Measurements from ENCODE around the gene PHLDB2. TPM values are rescaled to one million over a fixed set of nuclear protein-coding genes. Genes with fewer than 3 reads are reported as not detected.

The PHLDB2 gene
- total and polyA plus RNA-seq, 9 donors = 52.4 to 83.6 (median 63.8) TPM

GRCh38 chr3:111846717-111847116 is 12.3 kb upstream of the PHLDB2 start:
- H3K27me3 ChIP-seq (ENCODE audit: control insufficient read depth, insufficient read depth, low read length) = no peaks in the 10 kb centered on the region
- WGBS (ENCODE audit: insufficient coverage) = no CpG with 5 or more reads among the region's 2 CpGs
- peaks cover 4% of the 10 kb centered on the region for H3K4me1 ChIP-seq (ENCODE audit: control insufficient read depth, insufficient read depth, low read length)
- H3K4me3 ChIP-seq (ENCODE audit: low read length) = no peak overlapping the region
- no peaks in the 10 kb centered on the region for H3K36me3 ChIP-seq (ENCODE audit: control insufficient read depth, insufficient read depth, low read length)
- DNase-seq = no peak
- H3K9me3 ChIP-seq (replicated peaks; ENCODE audit: control insufficient read depth, low read depth, low read length) = no peaks in the 10 kb centered on the region
- H3K27ac ChIP-seq (ENCODE audit: low read length) = peak overlapping the region; percentile 45

GRCh38 chr3:111848283-111848682 is 10.8 kb upstream of the PHLDB2 start:
- H3K4me3 ChIP-seq (ENCODE audit: low read length) = no peak overlapping the region
- peaks cover 5% of the 10 kb centered on the region for H3K4me1 ChIP-seq (ENCODE audit: control insufficient read depth, insufficient read depth, low read length)
- no peaks in the 10 kb centered on the region for H3K36me3 ChIP-seq (ENCODE audit: control insufficient read depth, insufficient read depth, low read length)
- H3K27ac ChIP-seq (ENCODE audit: low read length) = no peak overlapping the region
- DNase-seq = no peak
- no peaks in the 10 kb centered on the region for H3K27me3 ChIP-seq (ENCODE audit: control insufficient read depth, insufficient read depth, low read length)
- WGBS (ENCODE audit: insufficient coverage) = no CpG with 5 or more reads among the region's 1 CpG
- no peaks in the 10 kb centered on the region for H3K9me3 ChIP-seq (replicated peaks; ENCODE audit: control insufficient read depth, low read depth, low read length)

- no peaks in the 10 kb centered on the region for H3K27me3 ChIP-seq (ENCODE audit: control insufficient read depth, insufficient read depth, low read length)
- DNase-seq = no peak
- H3K9me3 ChIP-seq (replicated peaks; ENCODE audit: control insufficient read depth, low read depth, low read length) = no peaks in the 10 kb centered on the region
- no CpG with 5 or more reads among the region's 2 CpGs for WGBS (ENCODE audit: insufficient coverage)
- no peak overlapping the region for H3K27ac ChIP-seq (ENCODE audit: low read length)
- H3K36me3 ChIP-seq (ENCODE audit: control insufficient read depth, insufficient read depth, low read length) = no peaks in the 10 kb centered on the region
- peaks cover 5% of the 10 kb centered on the region for H3K4me1 ChIP-seq (ENCODE audit: control insufficient read depth, insufficient read depth, low read length)
- H3K4me3 ChIP-seq (ENCODE audit: low read length) = no peak overlapping the region
Measured at GRCh38 chr3:111848778-111849177, 10.3 kb upstream of the PHLDB2 start.

GRCh38 chr3:111850537-111850936 is 8.5 kb upstream of the PHLDB2 start:
- Histone ChIP-seq H3K4me1 (ENCODE audit: control insufficient read depth, insufficient read depth, low read length) (peaks cover 5% of the 10 kb centered on the region), H3K36me3 (ENCODE audit: control insufficient read depth, insufficient read depth, low read length) (no peaks in the 10 kb centered on the region), H3K9me3 (replicated peaks; ENCODE audit: control insufficient read depth, low read depth, low read length) (no peaks in the 10 kb centered on the region), H3K27me3 (ENCODE audit: control insufficient read depth, insufficient read depth, low read length) (no peaks in the 10 kb centered on the region), H3K4me3 (ENCODE audit: low read length) (no peak overlapping the region), H3K27ac (ENCODE audit: low read length) (no peak overlapping the region)
- no CpG with 5 or more reads among the region's 3 CpGs for WGBS (ENCODE audit: insufficient coverage)
- no peak for DNase-seq

GRCh38 chr3:111851511-111851954 is 7.5 kb upstream of the PHLDB2 start:
- Histone ChIP-seq H3K4me3 (ENCODE audit: low read length) (no peak overlapping the region), H3K36me3 (ENCODE audit: control insufficient read depth, insufficient read depth, low read length) (no peaks in the 10 kb centered on the region), H3K27me3 (ENCODE audit: control insufficient read depth, insufficient read depth, low read length) (no peaks in the 10 kb centered on the region), H3K4me1 (ENCODE audit: control insufficient read depth, insufficient read depth, low read length) (peaks cover 5% of the 10 kb centered on the region), H3K9me3 (replicated peaks; ENCODE audit: control insufficient read depth, low read depth, low read length) (no peaks in the 10 kb centered on the region), H3K27ac (ENCODE audit: low read length) (peak overlapping the region; percentile 81)
- DNase-seq = peak; percentile 56
- WGBS (ENCODE audit: insufficient coverage) = 4% methylated on average over 3 of the region's 8 CpGs

DNA sequence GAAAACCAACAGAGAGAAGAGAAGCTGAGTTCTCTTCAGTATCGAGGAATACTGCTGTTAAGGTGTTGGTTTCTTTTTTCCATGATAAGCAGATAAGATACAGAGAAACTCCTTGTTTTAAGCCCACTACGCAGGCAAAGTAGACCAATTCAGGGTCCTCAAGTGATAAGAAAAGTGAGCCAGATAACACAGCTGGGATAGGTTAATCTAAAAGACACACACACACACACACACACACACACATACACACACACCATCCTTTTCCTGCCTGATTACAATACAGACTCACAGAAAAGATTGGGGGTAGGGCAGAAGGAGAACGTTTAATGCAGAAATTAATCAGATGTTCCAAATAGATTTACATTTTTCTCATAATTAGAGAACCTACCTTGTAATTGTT is 6.5 kb upstream of the PHLDB2 start:
- H3K27me3 ChIP-seq (ENCODE audit: control insufficient read depth, insufficient read depth, low read length) = no peaks in the 10 kb centered on the region
- H3K9me3 ChIP-seq (replicated peaks; ENCODE audit: control insufficient read depth, low read depth, low read length) = no peaks in the 10 kb centered on the region
- H3K4me1 ChIP-seq (ENCODE audit: control insufficient read depth, insufficient read depth, low read length) = peaks cover 5% of the 10 kb centered on the region
- H3K4me3 ChIP-seq (ENCODE audit: low read length) = no peak overlapping the region
- peak overlapping the region; percentile 75 for H3K27ac ChIP-seq (ENCODE audit: low read length)
- no CpG with 5 or more reads among the region's 3 CpGs for WGBS (ENCODE audit: insufficient coverage)
- DNase-seq = peak; percentile 45
- H3K36me3 ChIP-seq (ENCODE audit: control insufficient read depth, insufficient read depth, low read length) = no peaks in the 10 kb centered on the region

GRCh38 chr3:111853068-111853467 is 6.0 kb upstream of the PHLDB2 start:
- peak; percentile 75 for DNase-seq
- H3K27ac ChIP-seq (ENCODE audit: low read length) = peak overlapping the region; percentile 75
- H3K4me1 ChIP-seq (ENCODE audit: control insufficient read depth, insufficient read depth, low read length) = peaks cover 5% of the 10 kb centered on the region
- H3K36me3 ChIP-seq (ENCODE audit: control insufficient read depth, insufficient read depth, low read length) = no peaks in the 10 kb centered on the region
- no CpG with 5 or more reads among the region's 1 CpG for WGBS (ENCODE audit: insufficient coverage)
- no peak overlapping the region for H3K4me3 ChIP-seq (ENCODE audit: low read length)
- no peaks in the 10 kb centered on the region for H3K27me3 ChIP-seq (ENCODE audit: control insufficient read depth, insufficient read depth, low read length)
- no peaks in the 10 kb centered on the region for H3K9me3 ChIP-seq (replicated peaks; ENCODE audit: control insufficient read depth, low read depth, low read length)

DNA sequence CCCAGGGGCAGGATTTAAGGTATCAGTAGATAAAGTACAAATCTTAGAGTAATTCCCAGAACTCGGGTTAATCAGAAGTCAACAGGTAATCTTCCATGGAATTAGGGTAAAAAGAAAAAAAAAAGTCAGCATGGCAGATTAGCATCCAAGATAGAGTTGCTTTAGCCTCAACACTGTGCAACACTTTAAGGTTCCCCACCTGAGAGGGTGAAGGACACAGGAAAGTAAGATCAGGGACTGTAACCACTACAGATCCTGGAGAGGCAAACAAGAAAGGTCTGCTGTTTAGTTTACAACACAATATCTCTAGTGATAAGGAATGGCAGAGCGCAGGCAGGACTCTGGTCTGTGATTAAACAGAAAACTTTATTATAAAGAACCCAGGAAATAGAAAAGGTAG is 4.1 kb upstream of the PHLDB2 start:
- H3K27me3 ChIP-seq (ENCODE audit: control insufficient read depth, insufficient read depth, low read length) = no peaks in the 10 kb centered on the region
- H3K4me1 ChIP-seq (ENCODE audit: control insufficient read depth, insufficient read depth, low read length) = peaks cover 8% of the 10 kb centered on the region
- no peak overlapping the region for H3K4me3 ChIP-seq (ENCODE audit: low read length)
- H3K9me3 ChIP-seq (replicated peaks; ENCODE audit: control insufficient read depth, low read depth, low read length) = no peaks in the 10 kb centered on the region
- H3K36me3 ChIP-seq (ENCODE audit: control insufficient read depth, insufficient read depth, low read length) = no peaks in the 10 kb centered on the region
- no CpG with 5 or more reads among the region's 2 CpGs for WGBS (ENCODE audit: insufficient coverage)
- no peak for DNase-seq
- no peak overlapping the region for H3K27ac ChIP-seq (ENCODE audit: low read length)

DNA sequence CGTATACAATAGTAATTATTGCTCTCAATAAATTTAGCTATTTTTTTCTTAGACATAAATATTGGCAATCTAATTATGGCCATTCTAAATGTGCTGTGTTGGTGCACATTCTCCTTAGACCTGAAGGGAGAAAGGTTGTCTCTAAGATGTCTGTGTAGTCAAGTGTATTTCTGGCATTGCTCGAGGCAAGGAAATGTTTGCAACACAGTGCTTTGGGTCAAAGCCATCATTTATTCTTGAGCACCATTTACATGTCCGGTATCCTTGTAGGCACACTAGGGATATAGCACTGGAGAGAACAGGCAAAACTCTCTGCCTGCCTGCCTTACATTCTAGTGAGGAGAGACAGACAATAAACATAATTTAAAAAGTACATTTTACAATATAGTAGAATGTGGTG is 2.6 kb upstream of the PHLDB2 start:
- 33% methylated on average over 1 of the region's 3 CpGs for WGBS (ENCODE audit: insufficient coverage)
- Histone ChIP-seq H3K4me1 (ENCODE audit: control insufficient read depth, insufficient read depth, low read length) (peaks cover 6% of the 10 kb centered on the region), H3K36me3 (ENCODE audit: control insufficient read depth, insufficient read depth, low read length) (no peaks in the 10 kb centered on the region), H3K9me3 (replicated peaks; ENCODE audit: control insufficient read depth, low read depth, low read length) (no peaks in the 10 kb centered on the region), H3K27me3 (ENCODE audit: control insufficient read depth, insufficient read depth, low read length) (no peaks in the 10 kb centered on the region), H3K4me3 (ENCODE audit: low read length) (no peak overlapping the region), H3K27ac (ENCODE audit: low read length) (no peak overlapping the region)
- DNase-seq = no peak

DNA sequence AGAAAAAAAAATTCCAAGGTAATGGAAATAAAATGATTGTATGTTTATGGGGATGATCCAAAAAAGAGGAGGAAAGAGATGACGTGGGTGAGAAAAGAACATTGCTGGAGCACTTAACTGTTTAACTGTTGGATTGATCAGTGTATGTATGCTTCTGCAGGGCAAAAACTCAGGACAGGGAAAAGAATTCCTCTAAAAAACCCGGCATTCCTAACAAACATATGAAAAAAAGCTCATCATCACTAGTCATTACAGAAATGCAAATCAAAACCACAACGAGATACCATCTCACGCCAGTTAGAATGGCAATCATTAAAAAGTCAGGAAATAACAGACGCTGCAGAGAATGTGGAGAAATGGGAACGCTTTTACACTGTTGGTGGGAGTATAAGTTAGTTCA is 1.6 kb upstream of the PHLDB2 start:
- H3K9me3 ChIP-seq (replicated peaks; ENCODE audit: control insufficient read depth, low read depth, low read length) = no peaks in the 10 kb centered on the region
- H3K4me1 ChIP-seq (ENCODE audit: control insufficient read depth, insufficient read depth, low read length) = peaks cover 11% of the 10 kb centered on the region
- WGBS (ENCODE audit: insufficient coverage) = 0% methylated on average over 1 of the region's 6 CpGs
- DNase-seq = no peak
- H3K27ac ChIP-seq (ENCODE audit: low read length) = no peak overlapping the region
- no peak overlapping the region for H3K4me3 ChIP-seq (ENCODE audit: low read length)
- no peaks in the 10 kb centered on the region for H3K36me3 ChIP-seq (ENCODE audit: control insufficient read depth, insufficient read depth, low read length)
- H3K27me3 ChIP-seq (ENCODE audit: control insufficient read depth, insufficient read depth, low read length) = no peaks in the 10 kb centered on the region

- peaks cover 16% of the 10 kb centered on the region for H3K4me1 ChIP-seq (ENCODE audit: control insufficient read depth, insufficient read depth, low read length)
- peak overlapping the region; percentile 68 for H3K4me3 ChIP-seq (ENCODE audit: low read length)
- H3K27ac ChIP-seq (ENCODE audit: low read length) = peak overlapping the region; percentile 93
- H3K9me3 ChIP-seq (replicated peaks; ENCODE audit: control insufficient read depth, low read depth, low read length) = no peaks in the 10 kb centered on the region
- WGBS (ENCODE audit: insufficient coverage) = 43% methylated on average over 4 of the region's 10 CpGs
- H3K27me3 ChIP-seq (ENCODE audit: control insufficient read depth, insufficient read depth, low read length) = no peaks in the 10 kb centered on the region
- DNase-seq = no peak
- no peaks in the 10 kb centered on the region for H3K36me3 ChIP-seq (ENCODE audit: control insufficient read depth, insufficient read depth, low read length)
Measured at GRCh38 chr3:111858642-111859041, 423 bp upstream of the PHLDB2 start.

All from muscle of leg (tissue), 11 donors.